Natural killer cell (primary cell): Measurements from ENCODE around the gene MT1E. TPM values are rescaled to one million over a fixed set of nuclear protein-coding genes. Genes with fewer than 3 reads are reported as not detected.

Source experiments
- ATAC-seq, 3 donors: fragments of 150-1000 bp in 2 of 3; fragments of 200-7000 bp in 1 of 3; cut with Tn5 transposase; 1 replicate in 1 of 3; 2 replicates in 2 of 3; pipeline ENCODE4 v1.10.0; 2021; ENCODE audit warnings: mild to moderate bottlenecking in 2 of 3, moderate library complexity in 2 of 3
- DNase-seq, 2 donors: peaks; one replicate each; pipeline versions ENCODE4 v3.0.0 to v3.0.0-alpha.2; 2013 to 2021; ENCODE audit warnings: mixed read lengths in 1 of 2
- H3K27ac ChIP-seq: one replicate; pipeline ENCODE4 v1.5.1; 2013; ENCODE audit warnings: mild to moderate bottlenecking, low read length
- H3K27me3 ChIP-seq: one replicate; pipeline ENCODE4 v1.6.1; 2013; ENCODE audit warnings: low read length; ENCODE audit not compliant: control insufficient read depth, insufficient read depth
- H3K36me3 ChIP-seq: one replicate; pipeline ENCODE4 v1.6.1; 2013; ENCODE audit warnings: low read length; ENCODE audit not compliant: control insufficient read depth, insufficient read depth
- H3K4me1 ChIP-seq: one replicate; pipeline ENCODE4 v1.6.1; 2013; ENCODE audit warnings: low read length; ENCODE audit not compliant: control insufficient read depth, insufficient read depth
- H3K4me3 ChIP-seq: one replicate; pipeline ENCODE4 v1.5.1; 2013; ENCODE audit warnings: low read length
- H3K9me3 ChIP-seq: one replicate; pipeline ENCODE4 v1.6.1; 2013; ENCODE audit warnings: low read length; ENCODE audit not compliant: control insufficient read depth, insufficient read depth
- H3K27ac Mint-ChIP-seq, 2 donors: one replicate each; pipeline ENCODE4 v1.8.0; 2022; ENCODE audit warnings: mild to moderate bottlenecking in 2 of 2, mixed read lengths in 2 of 2, moderate library complexity in 1 of 2
- H3K27me3 Mint-ChIP-seq, 2 donors: one replicate each; pipeline ENCODE4 v1.8.0; 2022; ENCODE audit warnings: low read depth in 2 of 2, mixed read lengths in 2 of 2
- H3K36me3 Mint-ChIP-seq: one replicate; pipeline ENCODE4 v1.8.0; 2022; ENCODE audit warnings: mixed read lengths
- H3K4me1 Mint-ChIP-seq, 2 donors: one replicate each; pipeline ENCODE4 v1.8.0; 2022; ENCODE audit warnings: mixed read lengths in 2 of 2
- H3K4me3 Mint-ChIP-seq: one replicate; pipeline ENCODE4 v1.8.0; 2022; ENCODE audit warnings: mild to moderate bottlenecking, moderate library complexity, mixed read lengths
- H3K9me3 Mint-ChIP-seq, 2 donors: one replicate each; pipeline ENCODE4 v1.8.0; 2022; ENCODE audit warnings: mixed read lengths in 2 of 2
- WGBS: methylation state at CpG from one replicate; pipeline ENCODE4 v1.1.7; 2013; ENCODE audit warnings: missing lambda C conversion rate; ENCODE audit not compliant: insufficient coverage; 5-methylcytosine and 5-hydroxymethylcytosine counted together
- intact Hi-C: fragments of 100-400 bp; cut with micrococcal nuclease; formaldehyde crosslinking; loops from one replicate; pipeline ENCODE4 v1.14.2; 2022
- total RNA-seq, 4 donors: library from RNA; stranded (reverse); fragments of 120-200 nt in 1 of 4; gene quantifications; one replicate each; pipeline versions ENCODE4 v1.2.3 to v1.2.4, GENCODE V29; 2013 to 2022
- TF ChIP-seq, protein P1 (sequence below): fragments of 200-600 bp; IDR thresholded peaks from one replicate; pipeline ENCODE4 v1.8.0; 2022; ENCODE audit warnings: antibody characterized with exemption

The MT1E gene
- total RNA-seq, 3 donors from 2014 or later (not counting 1 experiment from before 2014, with no cell fraction given) = 0.40 to 3.2 TPM; not detected in 1

DNA sequence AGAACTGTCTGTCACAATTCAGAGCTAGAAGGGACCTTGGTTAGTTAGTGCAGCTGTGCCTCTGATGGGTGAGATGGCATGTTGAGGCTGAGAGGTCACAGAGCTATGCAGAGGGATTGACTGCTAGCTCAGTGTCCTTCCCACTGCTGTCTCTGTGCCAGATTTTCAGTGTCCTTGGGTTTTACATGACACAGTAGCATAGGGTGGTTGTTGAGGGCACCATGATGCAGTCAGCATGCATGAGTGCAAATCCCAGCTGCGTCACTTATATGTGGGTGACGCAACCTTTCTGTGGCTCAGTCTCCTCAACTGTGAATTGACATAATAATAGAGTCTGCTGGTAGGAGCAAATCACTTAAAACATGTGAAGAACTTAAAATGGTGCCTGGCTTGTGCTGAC is 15.6 kb downstream of the MT1E start:
- ATAC-seq = no peak
- no peak overlapping the region for H3K4me3 ChIP-seq
- WGBS = 92% methylated on average over 2 of the region's 2 CpGs
- Mint-ChIP-seq H3K9me3 (no peaks in the 10 kb centered on the region), H3K27me3 (peaks cover 61 to 68% of the 10 kb centered on the region in 2 donors), H3K27ac (no peak overlapping the region), H3K36me3 (no peaks in the 10 kb centered on the region), H3K4me3 (no peak overlapping the region), H3K4me1 (peaks cover 21 to 22% of the 10 kb centered on the region in 2 donors)
- TF ChIP-seq, protein P1, sequence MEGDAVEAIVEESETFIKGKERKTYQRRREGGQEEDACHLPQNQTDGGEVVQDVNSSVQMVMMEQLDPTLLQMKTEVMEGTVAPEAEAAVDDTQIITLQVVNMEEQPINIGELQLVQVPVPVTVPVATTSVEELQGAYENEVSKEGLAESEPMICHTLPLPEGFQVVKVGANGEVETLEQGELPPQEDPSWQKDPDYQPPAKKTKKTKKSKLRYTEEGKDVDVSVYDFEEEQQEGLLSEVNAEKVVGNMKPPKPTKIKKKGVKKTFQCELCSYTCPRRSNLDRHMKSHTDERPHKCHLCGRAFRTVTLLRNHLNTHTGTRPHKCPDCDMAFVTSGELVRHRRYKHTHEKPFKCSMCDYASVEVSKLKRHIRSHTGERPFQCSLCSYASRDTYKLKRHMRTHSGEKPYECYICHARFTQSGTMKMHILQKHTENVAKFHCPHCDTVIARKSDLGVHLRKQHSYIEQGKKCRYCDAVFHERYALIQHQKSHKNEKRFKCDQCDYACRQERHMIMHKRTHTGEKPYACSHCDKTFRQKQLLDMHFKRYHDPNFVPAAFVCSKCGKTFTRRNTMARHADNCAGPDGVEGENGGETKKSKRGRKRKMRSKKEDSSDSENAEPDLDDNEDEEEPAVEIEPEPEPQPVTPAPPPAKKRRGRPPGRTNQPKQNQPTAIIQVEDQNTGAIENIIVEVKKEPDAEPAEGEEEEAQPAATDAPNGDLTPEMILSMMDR = no peak
- H3K27me3 ChIP-seq = peaks cover 28% of the 10 kb centered on the region
- H3K27ac ChIP-seq = no peak overlapping the region
- no peak for DNase-seq
- peaks cover 26% of the 10 kb centered on the region for H3K4me1 ChIP-seq
- no peaks in the 10 kb centered on the region for H3K36me3 ChIP-seq
- H3K9me3 ChIP-seq = no peaks in the 10 kb centered on the region
- intact Hi-C loops = no loop called here

DNA sequence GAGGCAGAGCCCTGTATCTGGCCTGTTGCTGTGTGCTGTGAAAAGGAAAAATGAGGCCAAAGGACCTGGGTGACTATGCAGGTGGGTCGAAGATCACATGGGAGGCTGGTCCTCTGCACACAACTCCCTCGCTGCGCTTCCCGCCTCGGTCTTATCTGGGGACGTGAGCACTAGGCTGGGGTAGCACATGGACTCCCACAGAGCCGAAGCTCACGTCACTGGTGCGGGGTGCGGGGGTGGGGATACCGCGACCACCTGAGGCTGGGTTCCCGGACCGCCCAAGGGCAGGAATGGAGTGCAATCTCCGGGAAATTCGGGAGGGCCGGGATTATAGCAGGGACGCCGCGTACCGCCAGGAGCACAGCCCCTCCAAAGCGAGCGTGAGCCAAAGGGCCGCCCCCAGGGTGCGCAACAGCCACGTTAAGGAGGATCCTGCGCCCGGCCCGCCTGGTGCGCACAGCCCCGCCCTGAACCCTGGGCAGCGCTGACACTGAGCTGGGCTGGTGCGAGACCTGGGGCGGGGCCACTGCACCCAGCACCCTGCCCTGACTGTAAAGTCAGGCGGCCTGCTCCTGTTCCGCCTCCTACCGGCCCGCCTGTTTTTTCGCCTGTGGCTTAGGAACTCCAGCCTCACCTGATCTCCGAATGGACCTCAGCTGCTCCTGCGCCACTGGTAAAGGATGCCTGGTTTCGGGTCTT is 17.6 kb downstream of the MT1E start:
- Histone ChIP-seq H3K4me3 (peak overlapping the region; percentile 19), H3K4me1 (peaks cover 21% of the 10 kb centered on the region)

DNA sequence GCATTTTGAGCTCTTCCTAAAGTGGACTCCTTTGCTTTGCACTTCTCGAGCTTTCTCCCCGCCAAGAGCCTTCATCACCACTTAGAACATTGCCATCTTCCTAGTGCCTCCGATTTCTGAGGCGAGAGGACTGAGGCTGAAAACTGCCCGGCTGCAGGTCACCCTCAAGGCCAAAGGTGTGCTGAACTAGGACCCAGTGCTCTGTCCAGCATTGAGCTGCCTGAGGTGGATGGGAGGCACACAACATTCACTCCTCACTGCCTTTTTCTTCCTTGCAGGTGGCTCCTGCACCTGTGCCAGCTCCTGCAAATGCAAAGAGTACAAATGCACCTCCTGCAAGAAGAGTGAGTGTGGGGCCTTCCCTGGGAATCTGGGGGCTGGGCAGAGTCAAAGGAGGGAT is 18.3 kb downstream of the MT1E start:
- TF ChIP-seq, protein P1 = no peak
- 44% methylated on average over 5 of the region's 5 CpGs for WGBS
- peaks cover 15% of the 10 kb centered on the region for H3K27me3 ChIP-seq
- Mint-ChIP-seq H3K4me1 (peaks cover 16 to 21% of the 10 kb centered on the region in 2 donors), H3K36me3 (no peaks in the 10 kb centered on the region), H3K27me3 (peaks cover 53 to 66% of the 10 kb centered on the region in 2 donors), H3K27ac (no peak overlapping the region), H3K9me3 (no peaks in the 10 kb centered on the region), H3K4me3 (peak overlapping the region; percentile 74)
- no peak overlapping the region for H3K4me3 ChIP-seq
- intact Hi-C loops = no loop called here
- H3K36me3 ChIP-seq = no peaks in the 10 kb centered on the region
- H3K9me3 ChIP-seq = no peaks in the 10 kb centered on the region
- peaks cover 18% of the 10 kb centered on the region for H3K4me1 ChIP-seq
- H3K27ac ChIP-seq = no peak overlapping the region
- DNase-seq (no peak), ATAC-seq (no peak)

More for the DNA sequence above, 17.6 kb downstream of the MT1E start:
- Mint-ChIP-seq H3K27me3 (peaks cover 53 to 64% of the 10 kb centered on the region in 2 donors), H3K27ac (no peak overlapping the region), H3K4me3 (peak overlapping the region; percentile 74), H3K9me3 (no peaks in the 10 kb centered on the region), H3K36me3 (no peaks in the 10 kb centered on the region), H3K4me1 (peaks cover 16 to 21% of the 10 kb centered on the region in 2 donors)
- ATAC-seq (peak; percentile 96 to 100 (median 100)), DNase-seq (peak; percentile 51 to 89)
- TF ChIP-seq, protein P1 = no peak
- WGBS = 6% methylated on average over 42 of the region's 42 CpGs
- intact Hi-C loops = no loop called here
- peaks cover 19% of the 10 kb centered on the region for H3K27me3 ChIP-seq
- H3K27ac ChIP-seq = no peak overlapping the region
- no peaks in the 10 kb centered on the region for H3K36me3 ChIP-seq
- no peaks in the 10 kb centered on the region for H3K9me3 ChIP-seq
